K562 (cell line): Measurements from ENCODE around the gene PCBP4. TPM values are rescaled to one million over a fixed set of nuclear protein-coding genes. Genes with fewer than 3 reads are reported as not detected.

Experiments used
- CBFA2T2 ChIP-seq: fragments of 450-650 bp; conservative IDR thresholded peaks from 2 replicates; pipeline ENCODE4 v1.6.1; 2017; ENCODE audit warnings: mild to moderate bottlenecking
- ILF3 ChIP-seq: fragments of 450-650 bp; IDR thresholded peaks from 2 replicates; pipeline ENCODE4 v1.6.1; 2018; ENCODE audit warnings: antibody characterized with exemption, mild to moderate bottlenecking, moderate library complexity, borderline replicate concordance
- KAT7 ChIP-seq: sonication (generic); formaldehyde crosslinking; IDR thresholded peaks from 2 replicates; pipeline ENCODE4 v1.8.0; 2022; ENCODE audit warnings: missing genetic modification reagents, mild to moderate bottlenecking, borderline replicate concordance
- L3MBTL2 ChIP-seq: fragments of 450-650 bp; IDR thresholded peaks from 2 replicates; pipeline ENCODE4 v1.6.1; 2016; ENCODE audit warnings: mild to moderate bottlenecking, moderate library complexity
- MAZ ChIP-seq, 2 experiments: fragments of 450-650 bp in 1 of 2; sonication (generic) in 1 of 2; formaldehyde crosslinking; IDR thresholded peaks in 1 of 2; conservative IDR thresholded peaks in 1 of 2; 2 replicates each; pipeline versions ENCODE4 v1.4.0 to v1.5.0; 2020; ENCODE audit warnings: mild to moderate bottlenecking in 1 of 2, missing genetic modification reagents in 1 of 2
- MXI1 ChIP-seq: IDR thresholded peaks from 2 replicates; pipeline ENCODE4 v1.6.1; 2011; ENCODE audit warnings: low read depth, mild to moderate bottlenecking, improper control_type of control experiment, low read length
- NFATC3 ChIP-seq: fragments of 450-650 bp; IDR thresholded peaks from 2 replicates; pipeline ENCODE4 v1.6.1; 2017; ENCODE audit warnings: mild to moderate bottlenecking
- SFPQ ChIP-seq: fragments of 200-400 bp; formaldehyde crosslinking; IDR thresholded peaks from 2 replicates; pipeline ENCODE4 v1.6.1; 2017; ENCODE audit warnings: mild to moderate bottlenecking, low read depth, low read length, moderate library complexity
- SIN3B ChIP-seq: fragments of 450-650 bp; IDR thresholded peaks from 2 replicates; pipeline ENCODE4 v1.6.1; 2017; ENCODE audit warnings: low read depth, mild to moderate bottlenecking, moderate library complexity
- TCFL5 ChIP-seq: fragments of 250-450 bp; sonication (Bioruptor Pico); conservative IDR thresholded peaks from 2 replicates; pipeline ENCODE4 v1.6.1; 2021; ENCODE audit warnings: mild to moderate bottlenecking, moderate library complexity, matching md5 sums
- YY1 ChIP-seq, 3 experiments: IDR thresholded peaks; 2 replicates each; pipeline ENCODE4 v1.6.1; 2011; ENCODE audit warnings: low read length in 2 of 3, mild to moderate bottlenecking in 2 of 3, moderate library complexity in 2 of 3, borderline replicate concordance in 1 of 3, control low read depth in 1 of 3, low read depth in 1 of 3; ENCODE audit not compliant: insufficient read depth in 3 of 3, insufficient replicate concordance in 2 of 3, control insufficient read depth in 1 of 3, insufficient read length in 1 of 3; ENCODE audit errors: extremely low read depth in 1 of 3
- ZBED1 ChIP-seq: IDR thresholded peaks from 2 replicates; pipeline ENCODE4 v1.6.1; 2014
- ZBTB8A ChIP-seq: fragments of 450-650 bp; IDR thresholded peaks from 2 replicates; pipeline ENCODE4 v1.6.1; 2018; ENCODE audit warnings: mild to moderate bottlenecking, moderate library complexity; ENCODE audit not compliant: partially characterized antibody
- ZNF263 ChIP-seq: sonication (generic); formaldehyde crosslinking; IDR thresholded peaks from 2 replicates; pipeline ENCODE4 v1.8.0; 2022; ENCODE audit warnings: mild to moderate bottlenecking, missing genetic modification reagents, borderline replicate concordance
- ZNF511 ChIP-seq: sonication (generic); formaldehyde crosslinking; IDR thresholded peaks from 2 replicates; pipeline ENCODE4 v1.8.0; 2022; ENCODE audit warnings: mild to moderate bottlenecking, missing genetic modification reagents
- ZNF589 ChIP-seq: fragments of 200-800 bp; sonication (Bioruptor generic); IDR thresholded peaks from 2 replicates; pipeline ENCODE4 v1.6.1; 2016; ENCODE audit warnings: low read depth, missing genetic modification characterization, missing compliant biosample characterization
- ZNF592 ChIP-seq: fragments of 450-650 bp; IDR thresholded peaks from 2 replicates; pipeline ENCODE4 v1.6.1; 2017; ENCODE audit warnings: antibody characterized with exemption, mild to moderate bottlenecking
- ZNF707 ChIP-seq: fragments of 250-450 bp; sonication (Bioruptor Pico); conservative IDR thresholded peaks from 2 replicates; pipeline ENCODE4 v1.8.0; 2022; ENCODE audit warnings: inconsistent platforms, mild to moderate bottlenecking, moderate library complexity
- ZNF740 ChIP-seq, 3 experiments: fragments of 200-800 bp in 1 of 3; sonication (Bioruptor generic) in 1 of 3; sonication (generic) in 1 of 3; formaldehyde crosslinking in 1 of 3; IDR thresholded peaks; 2 replicates each; pipeline versions ENCODE4 v1.6.1 to v1.8.0; 2016 to 2022; ENCODE audit warnings: mild to moderate bottlenecking in 2 of 3, missing compliant biosample characterization in 2 of 3, missing genetic modification characterization in 2 of 3, missing genetic modification reagents in 1 of 3
- ZZZ3 ChIP-seq: fragments of 450-650 bp; IDR thresholded peaks from 2 replicates; pipeline ENCODE4 v1.6.1; 2016; ENCODE audit warnings: antibody characterized with exemption, mild to moderate bottlenecking, moderate library complexity
- polyA plus RNA-seq, 8 experiments: library from polyadenylated mRNA; depleted of rRNA in 4 of 8; stranded (reverse) in 5 of 8; unstranded in 3 of 8; fragments of >200 nt; fragmentation: Nextera tagmentation in 2 of 8; fragmentation: Illumina TruSeq in 1 of 8; extraction: Ambion mirVana in 2 of 8; extraction: Trizol in 1 of 8; gene quantifications; 2 replicates each; pipeline versions ENCODE4 v1.2.1 to v1.2.3, GENCODE V29; 2011 to 2014; ENCODE audit warnings: inconsistent platforms in 1 of 8, missing spikeins in 1 of 8
- total RNA-seq, 7 experiments: library from RNA; depleted of rRNA in 6 of 7; stranded (reverse); fragments of >200 nt in 6 of 7; fragmentation: Illumina TruSeq in 2 of 7; extraction: Trizol in 2 of 7; gene quantifications; 2 replicates each; pipeline versions ENCODE4 v1.2.1 to v1.2.3, GENCODE V29; 2011 to 2021; ENCODE audit warnings: low replicate concordance in 1 of 7

PCBP4 gene
- total and polyA plus RNA-seq, 9 of the 15 experiments (the other 6 are each of a cell fraction or from before 2014, with no cell fraction given): 0.06 to 5.8 (median 2.6) TPM

- TF ChIP-seq MAZ (CRISPR knock-in tag; conservative IDR thresholded peaks at IDR 0.05 in 1 of 2, IDR thresholded peaks at IDR 0.05 in 1 of 2): 0 out of 4 replicates have a peak, but pooled peaks of 1 of the 2 experiments have one; percentile 28
- no peak for TF ChIP-seq SFPQ
- no peak for TF ChIP-seq KAT7
- TF ChIP-seq CBFA2T2: no peak
- TF ChIP-seq MXI1: no peak
- TF ChIP-seq YY1 (IDR thresholded peaks at IDR 0.05; ENCODE audit: borderline replicate concordance in 1 of 3, control insufficient read depth in 1 of 3, extremely low read depth in 1 of 3, insufficient read depth in 3 of 3, insufficient read length in 1 of 3, insufficient replicate concordance in 2 of 3, low read depth in 1 of 3, low read length in 2 of 3): no peak
- no peak for TF ChIP-seq NFATC3
- TF ChIP-seq ZNF592: 0 out of 2 replicates have a peak, but pooled peaks have one; percentile 55
- TF ChIP-seq ZBED1: no peak
- no peak for TF ChIP-seq ZNF511 (CRISPR knock-in tag)
- no peak for TF ChIP-seq ZZZ3
- TF ChIP-seq ZNF707 (CRISPR knock-in tag): no peak
- peak; percentile 43; the same call in 1 of the 2 replicates for TF ChIP-seq L3MBTL2
- TF ChIP-seq SIN3B: no peak
- TF ChIP-seq ZNF263 (CRISPR knock-in tag): no peak
- no peak for TF ChIP-seq ZNF589 (CRISPR knock-in tag)
- no peak for TF ChIP-seq ZBTB8A
- TF ChIP-seq ILF3: no peak
- TF ChIP-seq TCFL5 (CRISPR knock-in tag): no peak
- no peak for TF ChIP-seq ZNF740 (CRISPR knock-in tag; IDR thresholded peaks at IDR 0.05)
- no peak for TF ChIP-seq ZNF740 (tag; IDR thresholded peaks at IDR 0.05)
Observed at GRCh38 chr3:52014613-52015012, 47.4 kb upstream of the PCBP4 start (continued).
